Aorta (tissue), 5 donors: Measurements from ENCODE around the gene POGZ. TPM values are rescaled to one million over a fixed set of nuclear protein-coding genes. Genes with fewer than 3 reads are reported as not detected.
A peak's percentile ranks its signal among the peaks of the same experiment; 100 is the strongest.

Experiments used
- ATAC-seq: fragments of 200-7000 bp; cut with Tn5 transposase; one replicate; pipeline ENCODE4 v1.9.1; 2022; ENCODE audit warnings: moderate library complexity; ENCODE audit not compliant: low FRiP score
- DNase-seq, 2 donors: peaks; one replicate each; pipeline ENCODE4 v3.0.0-alpha.2; 2020
- H3K27ac ChIP-seq, 2 donors: one replicate each; pipeline ENCODE4 v1.5.1; 2013; ENCODE audit warnings: low read length in 2 of 2, mild to moderate bottlenecking in 2 of 2, moderate library complexity in 2 of 2, control low read depth in 1 of 2, inconsistent platforms in 1 of 2, low read depth in 1 of 2
- H3K27me3 ChIP-seq, 2 donors: one replicate each; pipeline ENCODE4 v1.6.1; 2013; ENCODE audit warnings: control low read depth in 1 of 2, low read length in 1 of 2, mild to moderate bottlenecking in 1 of 2, moderate library complexity in 1 of 2; ENCODE audit not compliant: insufficient read depth in 2 of 2, control insufficient read depth in 1 of 2
- H3K36me3 ChIP-seq, 2 donors: one replicate each; pipeline ENCODE4 v1.6.1; 2013; ENCODE audit warnings: control low read depth in 1 of 2, low read length in 1 of 2, mild to moderate bottlenecking in 1 of 2; ENCODE audit not compliant: insufficient read depth in 2 of 2, control insufficient read depth in 1 of 2
- H3K4me1 ChIP-seq, 2 donors: one replicate each; pipeline ENCODE4 v1.6.1; 2013; ENCODE audit warnings: low read length in 2 of 2, control low read depth in 1 of 2, mild to moderate bottlenecking in 1 of 2, moderate library complexity in 1 of 2; ENCODE audit not compliant: insufficient read depth in 2 of 2, control insufficient read depth in 1 of 2
- H3K4me3 ChIP-seq, 2 donors: one replicate each; pipeline ENCODE4 v1.5.1; 2013; ENCODE audit warnings: low read length in 2 of 2, control low read depth in 1 of 2, mild to moderate bottlenecking in 1 of 2
- H3K9me3 ChIP-seq: one replicate; pipeline ENCODE4 v1.6.1; 2013; ENCODE audit warnings: mild to moderate bottlenecking, low read length; ENCODE audit not compliant: control insufficient read depth
- WGBS, 2 donors: extraction: QIAGEN DNeasy Blood & Tissue Kit; methylation state at CpG; one replicate each; pipeline ENCODE4 v1.1.7; 2013; 5-methylcytosine and 5-hydroxymethylcytosine counted together
- intact Hi-C, 2 donors: fragments of 100-400 bp; cut with DNase I; formaldehyde crosslinking; loops; one replicate each; pipeline versions ENCODE4 v1.14.2 to v1.15.0; 2022
- polyA plus RNA-seq, 2 donors: library from polyadenylated mRNA; stranded (reverse); fragments of 200-250 nt; gene quantifications; one replicate each; pipeline ENCODE4 v1.2.3, GENCODE V29; 2013
- total RNA-seq, 2 donors: library from RNA; stranded (reverse); fragmentation: NEBNext Ultra II Directional; extraction: Animal tissue kit (Norgen Biotek cat#: 25700); gene quantifications; one replicate each; pipeline ENCODE4 v1.2.1, GENCODE V29; 2021
- donor health status: healthy with polysubstance abuse.
- donor health status: Bipolar disorder and iron deficiency.
- donor health status: DM: no; HTN: no; CAD: no.
- donor health status: DM: no; HTN: no; CAD: no.
- donor health status: DM: yes; HTN: yes; CAD: no.

The POGZ gene
- total and polyA plus RNA-seq, 4 donors = 11.6 to 144 (median 65.3) TPM

GRCh38 chr1:151373196-151373595 is 86.1 kb downstream of the POGZ start:
- H3K36me3 ChIP-seq = no peaks in the 10 kb centered on the region
- no peaks in the 10 kb centered on the region for H3K27me3 ChIP-seq
- H3K9me3 ChIP-seq = no peaks in the 10 kb centered on the region
- WGBS, 2 donors = 85 to 89% methylated on average over 14 of the region's 14 CpGs
- intact Hi-C loops = no loop called here
- ATAC-seq (no peak), DNase-seq (peak in 1 of 2 donors; percentile 62)
- no peak overlapping the region for H3K27ac ChIP-seq
- H3K4me1 ChIP-seq = no peaks in the 10 kb centered on the region
- no peak overlapping the region for H3K4me3 ChIP-seq

- H3K4me1 ChIP-seq = no peaks in the 10 kb centered on the region
- no peaks in the 10 kb centered on the region for H3K9me3 ChIP-seq
- peak within 1 kb of the TSS; percentile 33 to 66 for H3K4me3 ChIP-seq
- no peaks in the 10 kb centered on the region for H3K36me3 ChIP-seq
- intact Hi-C loops = no loop called here
- H3K27ac ChIP-seq = peak within 1 kb of the TSS; percentile 9 to 91
- ATAC-seq (peak; percentile 90), DNase-seq (peak; percentile 87 to 89)
- WGBS, 2 donors = 3 to 6% methylated on average over 11 of the region's 11 CpGs
- no peaks in the 10 kb centered on the region for H3K27me3 ChIP-seq
Observed at GRCh38 chr1:151372058-151372934, 87.0 kb downstream of the POGZ start, which contains the start of gene SELENBP1. SELENBP1 (minus strand) TSS chr1:151372705; CDS start chr1:151372641, 64 bp downstream.

DNA sequence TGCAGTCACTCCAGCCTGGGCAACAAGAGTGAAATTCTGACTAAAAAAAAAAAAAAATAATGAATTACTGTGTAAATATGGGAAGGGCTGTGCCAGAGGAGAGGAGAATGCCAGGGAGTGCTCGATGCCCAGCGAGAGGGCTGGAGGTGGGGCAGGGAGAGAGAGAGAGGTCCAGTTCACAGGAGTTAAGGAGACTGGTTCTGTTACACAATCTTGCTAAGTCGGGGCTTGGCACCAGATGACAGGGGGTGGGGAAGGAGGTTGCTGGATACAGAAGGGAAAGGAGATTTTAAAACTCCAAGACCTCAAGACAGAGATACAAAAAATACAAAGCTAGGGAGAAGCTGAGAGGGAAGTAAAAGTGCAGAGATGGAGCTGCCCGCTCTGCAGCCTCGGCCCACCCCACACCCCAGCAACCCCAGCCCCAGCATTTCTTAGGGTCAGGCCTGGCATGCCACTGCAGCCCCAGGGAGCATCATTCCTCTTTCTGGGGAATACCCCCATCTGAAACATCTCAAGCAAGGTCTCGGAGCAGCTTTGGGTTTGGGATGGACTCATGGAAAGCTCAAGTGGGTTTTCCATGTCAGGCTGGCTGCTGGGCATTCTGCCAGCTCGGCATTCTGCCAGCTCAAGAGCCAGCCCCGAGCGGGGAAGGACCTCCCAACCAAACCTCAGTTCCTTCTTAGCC is 87.8 kb downstream of the POGZ start:
- intact Hi-C loops = loop anchor here in 1 of 2 donors (1.0 kb wide), 1 partner anchor 28 kb away; the partner anchor contains the start of gene PSMB4
- Histone ChIP-seq H3K4me3 (peak overlapping the region; percentile 33 to 66), H3K27ac (peak overlapping the region in 1 of 2 donors; percentile 91), H3K36me3 (no peaks in the 10 kb centered on the region), H3K4me1 (no peaks in the 10 kb centered on the region), H3K27me3 (no peaks in the 10 kb centered on the region), H3K9me3 (no peaks in the 10 kb centered on the region)
- peak; percentile 83 for ATAC-seq
- peak; percentile 85 to 88 for DNase-seq
- 2 to 8% methylated on average over 9 of the region's 9 CpGs for WGBS, 2 donors

- 28 to 34% methylated on average over 6 of the region's 6 CpGs for WGBS, 2 donors
- no peak for ATAC-seq
Observed at GRCh38 chr1:151370211-151370911, 88.9 kb downstream of the POGZ start.

GRCh38 chr1:151369621-151370048 is 89.7 kb downstream of the POGZ start:
- H3K4me3 ChIP-seq = no peak overlapping the region
- WGBS, 2 donors = 80 to 81% methylated on average over 15 of the region's 15 CpGs
- no peak overlapping the region for H3K27ac ChIP-seq
- no peaks in the 10 kb centered on the region for H3K36me3 ChIP-seq
- DNase-seq = peak in 1 of 2 donors; percentile 66
- H3K9me3 ChIP-seq = no peaks in the 10 kb centered on the region
- H3K4me1 ChIP-seq = no peaks in the 10 kb centered on the region
- H3K27me3 ChIP-seq = no peaks in the 10 kb centered on the region
- ATAC-seq = no peak
- intact Hi-C loops = no loop called here

More at GRCh38 chr1:151370211-151370911, 88.9 kb downstream of the POGZ start:
- Histone ChIP-seq H3K4me3 (no peak overlapping the region), H3K9me3 (no peaks in the 10 kb centered on the region), H3K4me1 (no peaks in the 10 kb centered on the region), H3K36me3 (no peaks in the 10 kb centered on the region), H3K27me3 (no peaks in the 10 kb centered on the region), H3K27ac (peak overlapping the region in 1 of 2 donors; percentile 18)
- DNase-seq = peak in 1 of 2 donors; percentile 64
- intact Hi-C loops = no loop called here

GRCh38 chr1:151369302-151369610 is 90.0 kb downstream of the POGZ start:
- Histone ChIP-seq H3K27me3 (no peaks in the 10 kb centered on the region), H3K9me3 (no peaks in the 10 kb centered on the region), H3K4me1 (no peaks in the 10 kb centered on the region), H3K27ac (no peak overlapping the region), H3K4me3 (no peak overlapping the region), H3K36me3 (no peaks in the 10 kb centered on the region)
- WGBS, 2 donors = 92% methylated on average over 7 of the region's 7 CpGs
- DNase-seq (peak in 1 of 2 donors; percentile 55), ATAC-seq (no peak)
- intact Hi-C loops = no loop called here

DNA sequence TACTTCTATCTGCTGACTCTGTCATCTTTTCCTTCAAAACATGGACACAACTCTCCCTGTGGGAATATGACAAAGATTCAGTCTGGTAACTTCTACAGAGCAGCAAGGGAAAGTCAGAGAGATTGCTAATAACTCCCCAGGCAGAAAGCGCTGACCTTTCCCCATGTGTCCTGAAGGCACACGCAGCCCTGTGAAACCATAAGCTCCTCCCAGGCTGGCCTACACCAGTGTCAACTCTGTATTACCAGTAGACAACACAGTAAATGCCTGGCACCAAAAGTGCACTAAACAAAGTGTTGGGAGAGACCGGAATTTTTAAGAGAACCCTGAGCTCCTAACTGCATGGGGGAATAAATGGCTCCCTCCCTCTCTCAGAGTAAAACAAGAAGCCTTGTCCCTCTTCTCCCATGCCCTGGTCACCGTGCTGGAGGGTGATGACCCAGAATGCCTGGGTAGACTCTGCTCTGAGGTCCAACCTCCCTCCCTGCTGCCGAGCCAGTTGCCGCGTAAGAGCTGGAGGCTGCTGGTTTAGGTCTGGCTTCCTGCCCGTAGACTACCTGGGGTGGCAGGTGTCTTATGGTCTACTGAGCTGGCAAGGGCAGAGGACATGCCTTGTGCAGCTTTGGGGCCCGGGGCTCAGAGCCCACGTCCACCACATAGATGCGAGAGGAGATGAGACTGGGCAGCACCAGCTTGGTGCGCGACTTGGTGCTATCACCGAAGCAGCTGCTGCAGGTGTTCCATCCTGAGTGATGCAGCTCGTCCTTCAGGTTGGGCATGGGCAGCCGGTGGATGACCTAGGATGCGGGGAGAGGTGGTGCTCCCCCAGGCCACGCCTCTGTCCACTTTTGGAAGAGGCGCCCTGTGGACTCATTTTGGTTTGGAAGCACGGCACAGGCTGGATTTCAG is 90.6 kb downstream of the POGZ start:
- Histone ChIP-seq H3K27ac (no peak overlapping the region), H3K4me1 (no peaks in the 10 kb centered on the region), H3K27me3 (no peaks in the 10 kb centered on the region), H3K9me3 (no peaks in the 10 kb centered on the region), H3K4me3 (no peak overlapping the region), H3K36me3 (no peaks in the 10 kb centered on the region)
- intact Hi-C loops = no loop called here
- 90% methylated on average over 20 of the region's 20 CpGs for WGBS, 2 donors
- DNase-seq = peak in 1 of 2 donors; percentile 51
- ATAC-seq = no peak
